UCSD-AML1 (cell line): ENCODE measurements around the gene SUCLA2.

Experiments used
- DNase-seq: peaks from one replicate; lab custom pipeline; 2025; ENCODE audit not compliant: unreplicated experiment; lab: John Stamatoyannopoulos, UW

SUCLA2 gene

GRCh38 chr13:47904241-47904640 is 96.8 kb downstream of the SUCLA2 start:
- DNase-seq: no peak

GRCh38 chr13:47903836-47904235 is 97.2 kb downstream of the SUCLA2 start:
- DNase-seq: no peak

GRCh38 chr13:47901441-47901840 is 99.6 kb downstream of the SUCLA2 start:
- no peak for DNase-seq

GRCh38 chr13:47898080-47898479 is 103.0 kb downstream of the SUCLA2 start:
- no peak for DNase-seq

GRCh38 chr13:47897411-47898050 is 103.5 kb downstream of the SUCLA2 start:
- DNase-seq: no peak

GRCh38 chr13:47896546-47896945 is 104.5 kb downstream of the SUCLA2 start:
- no peak for DNase-seq

GRCh38 chr13:47896111-47896510 is 105.0 kb downstream of the SUCLA2 start:
- no peak for DNase-seq

- DNase-seq: no peak
Measured at GRCh38 chr13:47893527-47893926, 107.5 kb downstream of the SUCLA2 start.
